SU-DHL-6 (cell line): Measurements from ENCODE around the gene GREM1.

Experiments
- CTCF ChIP-seq: fragments of 200-600 bp; sonication (generic); IDR thresholded peaks from one replicate; pipeline ENCODE4 v1.5.1; 2017; ENCODE audit warnings: antibody characterized with exemption, mild to moderate bottlenecking, low read length, moderate library complexity; ENCODE audit not compliant: insufficient read depth, poor library complexity, severe bottlenecking
- EZH2phosphoT487 ChIP-seq: fragments of 200-600 bp; sonication (generic), shearing (Covaris generic); conservative IDR thresholded peaks from 2 replicates; pipeline ENCODE4 v1.6.1; 2018; ENCODE audit warnings: mild to moderate bottlenecking, antibody characterized with exemption, low read length, moderate library complexity, mixed read lengths

GRCh38 chr15:32690941-32691688 is 26.7 kb upstream of the GREM1 start:
- no peak for TF ChIP-seq CTCF
- no peak for TF ChIP-seq EZH2phosphoT487
